ENCODE results near the gene TXN.

GRCh38 chr9:110255463-110256379, 586 bp downstream of the TXN start:
- TF ChIP-seq EZH2 (IDR thresholded peaks at IDR 0.05; ENCODE audit: borderline replicate concordance, low read length) = no peak
- TF ChIP-seq, protein P1, sequence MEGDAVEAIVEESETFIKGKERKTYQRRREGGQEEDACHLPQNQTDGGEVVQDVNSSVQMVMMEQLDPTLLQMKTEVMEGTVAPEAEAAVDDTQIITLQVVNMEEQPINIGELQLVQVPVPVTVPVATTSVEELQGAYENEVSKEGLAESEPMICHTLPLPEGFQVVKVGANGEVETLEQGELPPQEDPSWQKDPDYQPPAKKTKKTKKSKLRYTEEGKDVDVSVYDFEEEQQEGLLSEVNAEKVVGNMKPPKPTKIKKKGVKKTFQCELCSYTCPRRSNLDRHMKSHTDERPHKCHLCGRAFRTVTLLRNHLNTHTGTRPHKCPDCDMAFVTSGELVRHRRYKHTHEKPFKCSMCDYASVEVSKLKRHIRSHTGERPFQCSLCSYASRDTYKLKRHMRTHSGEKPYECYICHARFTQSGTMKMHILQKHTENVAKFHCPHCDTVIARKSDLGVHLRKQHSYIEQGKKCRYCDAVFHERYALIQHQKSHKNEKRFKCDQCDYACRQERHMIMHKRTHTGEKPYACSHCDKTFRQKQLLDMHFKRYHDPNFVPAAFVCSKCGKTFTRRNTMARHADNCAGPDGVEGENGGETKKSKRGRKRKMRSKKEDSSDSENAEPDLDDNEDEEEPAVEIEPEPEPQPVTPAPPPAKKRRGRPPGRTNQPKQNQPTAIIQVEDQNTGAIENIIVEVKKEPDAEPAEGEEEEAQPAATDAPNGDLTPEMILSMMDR (IDR thresholded peaks at IDR 0.05; ENCODE audit: low read length) = no peak
